A673 (cell line): Measurements from ENCODE around the gene CMTM7. TPM values are rescaled to one million over a fixed set of nuclear protein-coding genes. Genes with fewer than 3 reads are reported as not detected.

Experiments used
- BruUV-seq: library from RNA; stranded (reverse); fragments of 400-500 nt; replicated peaks from 2 replicates; lab custom pipeline; 2021; lab: Mats Ljungman, UMichigan
- CTCF ChIA-PET: fragments of 300-600 bp; sonication (Branson Sonifier 250); formaldehyde crosslinking; loops from one replicate; lab custom pipeline; 2022; ENCODE audit warnings: antibody characterized with exemption; lab: Charles Lee
- POLR2A ChIA-PET: fragments of 300-600 bp; sonication (Branson Sonifier 250); formaldehyde crosslinking; loops from one replicate; lab custom pipeline; 2022; ENCODE audit warnings: antibody characterized with exemption; ENCODE audit not compliant: low non-redundant PET; lab: Charles Lee
- DNase-seq: peaks from one replicate; pipeline ENCODE4 v3.0.0-alpha.2; 2015; ENCODE audit warnings: low spot score
- H3K27ac ChIP-seq: fragments of 200-600 bp; sonication (generic); 2 replicates; pipeline ENCODE4 v1.5.1; 2016; ENCODE audit warnings: mixed run types, low read depth, mild to moderate bottlenecking, mixed read lengths, antibody characterized with exemption, low read length; ENCODE audit not compliant: poor library complexity, severe bottlenecking
- H3K27me3 ChIP-seq: fragments of 200-600 bp; sonication (generic); replicated peaks from 2 replicates; pipeline ENCODE4 v1.6.1; 2017; ENCODE audit warnings: mixed run types, low read depth, mild to moderate bottlenecking, mixed read lengths, antibody characterized with exemption, low read length; ENCODE audit not compliant: insufficient read depth, poor library complexity
- H3K36me3 ChIP-seq: fragments of 200-600 bp; sonication (generic); 2 replicates; pipeline ENCODE4 v1.6.1; 2016; ENCODE audit warnings: mixed run types, mild to moderate bottlenecking, mixed read lengths, antibody characterized with exemption, low read length; ENCODE audit not compliant: insufficient read depth, poor library complexity, severe bottlenecking
- H3K4me1 ChIP-seq: fragments of 200-600 bp; sonication (generic); 2 replicates; pipeline ENCODE4 v1.6.1; 2017; ENCODE audit warnings: mixed run types, mild to moderate bottlenecking, mixed read lengths, antibody characterized with exemption, low read length; ENCODE audit not compliant: insufficient read depth, poor library complexity, severe bottlenecking
- H3K4me3 ChIP-seq: fragments of 200-600 bp; sonication (generic); 2 replicates; pipeline ENCODE4 v1.5.1; 2016; ENCODE audit warnings: low read depth, mixed run types, mild to moderate bottlenecking, mixed read lengths, low read length; ENCODE audit not compliant: poor library complexity, severe bottlenecking
- H3K9me3 ChIP-seq: fragments of 200-600 bp; sonication (generic); 2 replicates; pipeline ENCODE4 v1.6.1; 2016; ENCODE audit warnings: mixed run types, low read depth, mild to moderate bottlenecking, mixed read lengths, antibody characterized with exemption, low read length; ENCODE audit not compliant: poor library complexity, severe bottlenecking
- EZH2 ChIP-seq: fragments of 200-600 bp; sonication (generic); IDR thresholded peaks from 2 replicates; pipeline ENCODE4 v1.6.1; 2017; ENCODE audit warnings: borderline replicate concordance, low read depth, mild to moderate bottlenecking, mixed read lengths, antibody characterized with exemption, low read length; ENCODE audit not compliant: poor library complexity, severe bottlenecking
- intact Hi-C: fragments of 100-400 bp; cut with micrococcal nuclease; formaldehyde crosslinking; loops from one replicate; pipeline ENCODE4 v1.10.0; 2022; ENCODE audit not compliant: unreplicated experiment
- total RNA-seq: library from RNA; stranded (reverse); gene quantifications from 2 replicates; pipeline ENCODE4 v1.2.3, GENCODE V29; 2021
- TF ChIP-seq, protein P1 (sequence below): fragments of 300-800, 200-600 bp; sonication (generic); conservative IDR thresholded peaks from 2 replicates; pipeline ENCODE4 v1.5.1; 2017; ENCODE audit warnings: low read depth, mild to moderate bottlenecking, antibody characterized with exemption, low read length, moderate library complexity, mixed read lengths

CMTM7 gene
- total RNA-seq, 1 experiment from 2014 or later, result not detected

DNA sequence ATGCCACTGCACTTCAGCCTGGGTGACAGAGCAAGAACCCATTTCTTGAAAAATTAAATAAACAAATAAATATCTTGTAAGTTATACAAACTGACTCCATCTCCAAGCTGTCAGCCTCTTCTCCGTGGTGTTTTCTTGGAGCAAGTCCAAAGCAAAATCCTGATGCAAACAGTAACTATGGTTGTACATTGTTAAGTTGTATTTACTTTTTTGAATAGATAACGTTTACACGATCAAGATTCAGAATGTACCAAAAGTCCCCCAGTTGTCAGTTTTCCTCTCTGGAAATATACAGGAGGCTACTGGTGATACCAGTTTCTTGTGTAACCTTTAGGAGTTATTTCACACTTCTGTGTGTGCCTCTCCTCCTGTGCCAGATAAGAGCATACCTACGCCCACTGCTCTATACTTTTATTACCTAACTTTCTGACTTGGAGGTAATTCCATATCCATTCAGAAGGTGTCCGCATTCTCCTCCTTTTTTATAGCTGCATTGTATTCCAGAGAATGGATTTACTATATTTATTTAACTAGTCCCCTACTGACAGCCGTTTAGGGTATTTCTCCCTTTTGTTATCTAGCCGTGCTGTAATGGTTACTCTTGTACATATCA, 14.2 kb downstream of the CMTM7 start:
- CTCF ChIA-PET, result no interaction called here
- no peaks in the 10 kb centered on the region for H3K9me3 ChIP-seq
- peaks cover 10% of the 10 kb centered on the region for H3K4me1 ChIP-seq
- no peak for TF ChIP-seq EZH2
- TF ChIP-seq, protein P1, sequence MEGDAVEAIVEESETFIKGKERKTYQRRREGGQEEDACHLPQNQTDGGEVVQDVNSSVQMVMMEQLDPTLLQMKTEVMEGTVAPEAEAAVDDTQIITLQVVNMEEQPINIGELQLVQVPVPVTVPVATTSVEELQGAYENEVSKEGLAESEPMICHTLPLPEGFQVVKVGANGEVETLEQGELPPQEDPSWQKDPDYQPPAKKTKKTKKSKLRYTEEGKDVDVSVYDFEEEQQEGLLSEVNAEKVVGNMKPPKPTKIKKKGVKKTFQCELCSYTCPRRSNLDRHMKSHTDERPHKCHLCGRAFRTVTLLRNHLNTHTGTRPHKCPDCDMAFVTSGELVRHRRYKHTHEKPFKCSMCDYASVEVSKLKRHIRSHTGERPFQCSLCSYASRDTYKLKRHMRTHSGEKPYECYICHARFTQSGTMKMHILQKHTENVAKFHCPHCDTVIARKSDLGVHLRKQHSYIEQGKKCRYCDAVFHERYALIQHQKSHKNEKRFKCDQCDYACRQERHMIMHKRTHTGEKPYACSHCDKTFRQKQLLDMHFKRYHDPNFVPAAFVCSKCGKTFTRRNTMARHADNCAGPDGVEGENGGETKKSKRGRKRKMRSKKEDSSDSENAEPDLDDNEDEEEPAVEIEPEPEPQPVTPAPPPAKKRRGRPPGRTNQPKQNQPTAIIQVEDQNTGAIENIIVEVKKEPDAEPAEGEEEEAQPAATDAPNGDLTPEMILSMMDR, result no peak
- H3K4me3 ChIP-seq, result no peak overlapping the region
- BruUV-seq, result no TSS peak
- no peak overlapping the region for H3K27ac ChIP-seq
- intact Hi-C loops, result no loop called here
- H3K36me3 ChIP-seq, result no peaks in the 10 kb centered on the region
- no peak for DNase-seq
- H3K27me3 ChIP-seq, result peaks cover 16% of the 10 kb centered on the region
- POLR2A ChIA-PET, result no interaction called here

- Histone ChIP-seq H3K4me3 (no peak overlapping the region), H3K4me1 (peaks cover 2% of the 10 kb centered on the region), H3K36me3 (no peaks in the 10 kb centered on the region), H3K27me3 (peaks cover 11% of the 10 kb centered on the region), H3K9me3 (no peaks in the 10 kb centered on the region), H3K27ac (no peak overlapping the region)
- DNase-seq, result no peak
- ChIA-PET CTCF (no interaction called here), POLR2A (no interaction called here)
- BruUV-seq, result no TSS peak
- TF ChIP-seq, protein P1, result no peak
- no peak for TF ChIP-seq EZH2
- intact Hi-C loops, result no loop called here
Measured at GRCh38 chr3:32406486-32407408, 15.1 kb downstream of the CMTM7 start.

GRCh38 chr3:32410367-32411246, 19.0 kb downstream of the CMTM7 start:
- no peak for TF ChIP-seq EZH2
- TF ChIP-seq, protein P1, result no peak
- Histone ChIP-seq H3K36me3 (no peaks in the 10 kb centered on the region), H3K9me3 (no peaks in the 10 kb centered on the region), H3K4me1 (no peaks in the 10 kb centered on the region), H3K27me3 (peaks cover 17% of the 10 kb centered on the region), H3K4me3 (no peak overlapping the region), H3K27ac (no peak overlapping the region)
- ChIA-PET CTCF (interaction anchor here (0.5 kb wide), 1 partner anchor 664 kb away, joined by 3 read pairs; no protein-coding TSS in a partner anchor), POLR2A (no interaction called here)
- intact Hi-C loops, result no loop called here
- no peak for DNase-seq
- BruUV-seq, result no TSS peak
